ENCODE results near the gene RFPL4A. TPM values are rescaled to one million over a fixed set of nuclear protein-coding genes. Genes with fewer than 3 reads are reported as not detected.

The RFPL4A gene
- total RNA-seq, result not detected in 2 replicates

GRCh38 chr19:55758797-55759196 lies at the start of gene RFPL4A:
Gene RFPL4A, plus strand, starts transcription at chr19:55759097. Its CDS starts 2,704 bp downstream, at chr19:55761801.

GRCh38 chr19:55738302-55738701 lies 20.6 kb upstream of the RFPL4A start, which contains the start of gene NLRP9:
Gene NLRP9, minus strand, starts transcription at chr19:55738402. Its CDS starts 28 bp downstream, at chr19:55738374.

DNA sequence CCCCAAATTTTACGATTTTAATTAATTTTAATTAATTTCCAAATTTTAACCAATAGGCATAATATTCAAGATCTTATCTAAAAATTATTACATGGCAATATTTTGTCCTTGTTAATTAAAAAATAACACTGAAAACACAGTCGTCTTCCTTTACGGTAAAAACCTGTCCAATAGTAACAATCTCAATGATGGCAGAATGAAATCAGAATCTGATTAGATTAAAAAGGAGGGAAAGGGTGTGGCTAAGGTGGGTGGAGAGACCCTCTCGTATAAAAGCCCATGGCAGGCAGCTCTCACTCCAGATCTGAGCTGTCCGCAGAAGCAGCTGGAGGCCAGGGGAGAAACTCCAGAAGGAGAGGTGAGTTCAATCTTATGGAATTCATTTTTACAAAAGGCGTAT lies 9.9 kb downstream of the RFPL4A start, which contains the start of gene RFPL4AL1:
RFPL4AL1 (plus strand) TSS at position 301 of the 400 bp plus-strand sequence. CDS start 2,687 bp downstream, outside the sequence.

Other genes starting within 250 kb of the RFPL4A start
- not detected in 2 replicates for gene SBK2, start 222.0 kb upstream of the RFPL4A start, total RNA-seq
- under 0.01 and 0.19 TPM in 2 replicates for gene SBK3, start 213.6 kb upstream of the RFPL4A start, total RNA-seq
- 3.1 and 3.5 TPM in 2 replicates for gene ZNF579, start 178.2 kb upstream of the RFPL4A start, total RNA-seq
- gene FIZ1, start 159.6 kb upstream of the RFPL4A start, total RNA-seq, result 2.3 and 2.9 TPM in 2 replicates
- 5.6 and 8.2 TPM in 2 replicates for gene ZNF524, start 158.8 kb upstream of the RFPL4A start, total RNA-seq
- 0.58 and 0.85 TPM in 2 replicates for gene ZNF865, start 153.4 kb upstream of the RFPL4A start, total RNA-seq
- gene ZNF784, start 134.5 kb upstream of the RFPL4A start, total RNA-seq, result 2.3 and 3.4 TPM in 2 replicates
- 3.8 and 3.9 TPM in 2 replicates for gene ZNF580, start 118.1 kb upstream of the RFPL4A start, total RNA-seq
- 12.5 and 19.4 TPM in 2 replicates for gene ZNF581, start 115.4 kb upstream of the RFPL4A start, total RNA-seq
- gene CCDC106, start 110.9 kb upstream of the RFPL4A start, total RNA-seq, result 4.8 and 5.4 TPM in 2 replicates
- 49.6 and 137 TPM in 2 replicates for gene U2AF2, start 104.1 kb upstream of the RFPL4A start, total RNA-seq
- gene EPN1, start 83.9 kb upstream of the RFPL4A start, total RNA-seq, result 20.3 and 36.4 TPM in 2 replicates
- not detected in 2 replicates for gene NLRP9, start 20.7 kb upstream of the RFPL4A start, total RNA-seq
- gene RFPL4AL1, start 10.0 kb downstream of the RFPL4A start, total RNA-seq, result under 0.01 TPM in 1 of 2 replicates, not detected in the other
- under 0.01 TPM in 1 of 2 replicates, not detected in the other for gene NLRP11, start 72.9 kb downstream of the RFPL4A start, total RNA-seq
- gene NLRP4, start 77.4 kb downstream of the RFPL4A start, total RNA-seq, result not detected in 2 replicates
- not detected in 2 replicates for gene NLRP13, start 173.2 kb downstream of the RFPL4A start, total RNA-seq
- not detected in 2 replicates for gene NLRP8, start 188.7 kb downstream of the RFPL4A start, total RNA-seq
- under 0.01 TPM in 1 of 2 replicates, not detected in the other for gene NLRP5, start 227.7 kb downstream of the RFPL4A start, total RNA-seq

Data from regular cardiac myocyte (primary cell).